ENCODE measurements around the gene MOCS2.
A peak's percentile ranks its signal among the peaks of the same experiment; 100 is the strongest.

Gene MOCS2

DNA sequence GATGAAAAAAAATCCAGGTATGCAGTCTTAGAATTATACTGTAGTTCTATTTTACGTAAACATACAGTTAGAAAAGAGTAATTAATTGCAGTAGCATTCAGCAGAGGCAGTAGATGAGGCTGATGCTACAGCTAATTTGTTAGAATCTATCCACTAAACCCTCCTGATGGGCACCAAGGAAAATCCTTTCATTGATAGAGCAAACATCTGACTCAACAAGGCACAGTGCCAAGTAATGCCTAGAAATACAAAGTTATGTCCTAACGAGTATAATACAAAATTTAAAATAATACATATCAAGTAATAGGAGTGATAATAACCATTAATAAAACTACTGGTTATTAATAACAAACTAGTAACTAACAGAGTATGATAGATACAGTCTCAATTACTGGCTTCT is 9.0 kb downstream of the MOCS2 start:
- CTCF ChIA-PET: interaction anchor here (1.0 kb wide), 1 partner anchor 11 kb away, joined by 3 read pairs; no protein-coding TSS in a partner anchor
- no peak for DNase-seq (ENCODE audit: low spot score)
- POLR2A ChIA-PET (ENCODE audit: low non-redundant PET): no interaction called here
- TF ChIP-seq, protein P1, sequence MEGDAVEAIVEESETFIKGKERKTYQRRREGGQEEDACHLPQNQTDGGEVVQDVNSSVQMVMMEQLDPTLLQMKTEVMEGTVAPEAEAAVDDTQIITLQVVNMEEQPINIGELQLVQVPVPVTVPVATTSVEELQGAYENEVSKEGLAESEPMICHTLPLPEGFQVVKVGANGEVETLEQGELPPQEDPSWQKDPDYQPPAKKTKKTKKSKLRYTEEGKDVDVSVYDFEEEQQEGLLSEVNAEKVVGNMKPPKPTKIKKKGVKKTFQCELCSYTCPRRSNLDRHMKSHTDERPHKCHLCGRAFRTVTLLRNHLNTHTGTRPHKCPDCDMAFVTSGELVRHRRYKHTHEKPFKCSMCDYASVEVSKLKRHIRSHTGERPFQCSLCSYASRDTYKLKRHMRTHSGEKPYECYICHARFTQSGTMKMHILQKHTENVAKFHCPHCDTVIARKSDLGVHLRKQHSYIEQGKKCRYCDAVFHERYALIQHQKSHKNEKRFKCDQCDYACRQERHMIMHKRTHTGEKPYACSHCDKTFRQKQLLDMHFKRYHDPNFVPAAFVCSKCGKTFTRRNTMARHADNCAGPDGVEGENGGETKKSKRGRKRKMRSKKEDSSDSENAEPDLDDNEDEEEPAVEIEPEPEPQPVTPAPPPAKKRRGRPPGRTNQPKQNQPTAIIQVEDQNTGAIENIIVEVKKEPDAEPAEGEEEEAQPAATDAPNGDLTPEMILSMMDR (conservative IDR thresholded peaks at IDR 0.05; ENCODE audit: low read depth): no peak
- no peak overlapping the region for H3K27ac ChIP-seq

DNA sequence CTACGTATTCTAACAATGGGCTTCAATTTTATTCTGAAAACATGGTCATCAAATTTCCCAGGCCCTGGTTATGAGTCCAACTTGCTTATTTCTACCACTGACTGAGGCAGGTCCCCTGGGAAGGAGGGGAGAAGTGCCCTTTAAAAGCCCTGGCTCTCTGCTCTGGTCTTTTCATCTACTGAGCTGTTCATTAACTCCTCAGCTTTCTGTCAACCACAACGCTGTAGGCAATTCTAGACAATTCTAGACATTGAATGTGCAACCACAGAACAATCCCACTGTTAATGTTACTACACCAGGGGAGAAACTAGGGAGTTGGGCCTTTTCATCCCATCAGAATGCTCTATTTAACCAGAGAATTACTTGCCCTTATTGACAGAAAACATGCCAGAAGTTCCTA is 10.0 kb downstream of the MOCS2 start:
- CTCF ChIA-PET: no interaction called here
- no peak overlapping the region for H3K27ac ChIP-seq
- POLR2A ChIA-PET (ENCODE audit: low non-redundant PET): no interaction called here
- DNase-seq (ENCODE audit: low spot score): no peak
- TF ChIP-seq, protein P1 (conservative IDR thresholded peaks at IDR 0.05; ENCODE audit: low read depth): no peak

DNA sequence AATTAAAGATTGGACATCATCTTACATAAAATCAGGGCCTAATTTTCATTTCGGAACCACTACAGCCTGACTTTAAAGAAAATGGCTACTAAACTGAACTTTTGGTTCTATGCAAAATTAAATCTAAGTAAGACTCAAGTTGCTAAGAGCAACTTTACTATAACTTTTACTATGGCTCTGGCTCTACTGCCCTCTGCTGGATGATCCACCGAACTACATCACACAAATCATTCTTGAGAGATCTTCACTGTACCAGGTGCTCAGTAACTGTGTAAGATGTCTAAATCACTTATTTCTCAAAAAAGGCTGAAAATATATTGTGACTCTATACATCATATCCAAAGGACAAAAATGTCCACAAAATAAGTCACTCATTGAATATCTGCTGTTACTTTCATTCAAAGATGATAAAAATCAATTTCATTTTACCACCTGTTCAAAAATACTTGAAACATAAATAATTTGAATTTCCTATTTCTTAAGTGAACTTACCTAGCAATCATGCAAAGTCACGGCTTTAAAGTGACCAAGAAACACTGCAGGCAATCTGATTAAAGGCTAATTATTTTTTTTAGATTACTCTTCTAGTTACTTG is 13.5 kb downstream of the MOCS2 start:
- POLR2A ChIA-PET (ENCODE audit: low non-redundant PET): no interaction called here
- peak; percentile 65 for DNase-seq (ENCODE audit: low spot score)
- TF ChIP-seq, protein P1 (conservative IDR thresholded peaks at IDR 0.05; ENCODE audit: low read depth): peak; percentile 94
- CTCF ChIA-PET: interaction anchor here (0.6 to 3.5 kb wide), 8 partner anchors 9 to 1114 kb away, joined by 3 to 40 read pairs (median 3); partner anchors contain the start of genes ITGA2 and MOCS2
- H3K27ac ChIP-seq: no peak overlapping the region

DNA sequence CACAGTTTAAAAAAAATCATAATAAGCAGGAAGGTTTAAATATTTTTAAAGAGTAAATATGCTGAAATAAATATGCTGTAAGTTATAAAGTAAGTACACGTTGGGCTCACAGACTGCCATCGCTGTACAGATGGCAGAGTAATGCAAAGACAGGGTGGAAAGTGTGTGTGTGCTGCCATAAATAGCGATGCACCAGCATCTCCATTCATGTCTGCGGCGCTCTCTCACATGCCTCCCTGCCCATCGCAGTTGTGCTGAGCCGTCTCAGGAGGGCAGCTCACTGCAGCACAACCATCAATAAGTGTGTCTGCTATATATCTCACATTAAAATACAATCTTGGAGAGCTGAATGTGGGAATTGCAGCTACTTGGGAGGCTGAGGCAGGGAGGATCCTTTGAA is 14.3 kb downstream of the MOCS2 start:
- TF ChIP-seq, protein P1 (conservative IDR thresholded peaks at IDR 0.05; ENCODE audit: low read depth): no peak
- DNase-seq (ENCODE audit: low spot score): no peak
- POLR2A ChIA-PET (ENCODE audit: low non-redundant PET): no interaction called here
- CTCF ChIA-PET: interaction anchor here (0.6 to 3.5 kb wide), 5 partner anchors 9 to 145 kb away, joined by 3 to 40 read pairs (median 3); partner anchors contain the start of gene MOCS2
- no peak overlapping the region for H3K27ac ChIP-seq

GRCh38 chr5:53092242-53092641 is 17.3 kb downstream of the MOCS2 start:
- DNase-seq (ENCODE audit: low spot score): no peak
- TF ChIP-seq, protein P1 (conservative IDR thresholded peaks at IDR 0.05; ENCODE audit: low read depth): no peak
- ChIA-PET POLR2A (ENCODE audit: low non-redundant PET) (no interaction called here), CTCF (interaction anchor here (1.0 to 2.0 kb wide), 2 partner anchors 11 to 144 kb away, joined by 3 to 17 read pairs; no protein-coding TSS in a partner anchor)
- no peak overlapping the region for H3K27ac ChIP-seq

- CTCF ChIA-PET: interaction anchor here (1.0 to 3.8 kb wide), 2 partner anchors 12 to 143 kb away, joined by 3 to 17 read pairs; no protein-coding TSS in a partner anchor
- POLR2A ChIA-PET (ENCODE audit: low non-redundant PET): no interaction called here
- TF ChIP-seq, protein P1 (conservative IDR thresholded peaks at IDR 0.05; ENCODE audit: low read depth): no peak
- DNase-seq (ENCODE audit: low spot score): peak; percentile 63
- H3K27ac ChIP-seq: no peak overlapping the region
These were observed 18.3 kb downstream of the MOCS2 start for GRCh38 chr5:53091289-53091688.

All from RWPE1 (cell line).